AML-193 (cell line): ENCODE measurements around the gene TAOK1.

ENCODE experiments used
- DNase-seq, 2 experiments: peaks; one replicate each; lab custom pipeline; 2025; lab: John Stamatoyannopoulos, UW

Gene TAOK1

DNA sequence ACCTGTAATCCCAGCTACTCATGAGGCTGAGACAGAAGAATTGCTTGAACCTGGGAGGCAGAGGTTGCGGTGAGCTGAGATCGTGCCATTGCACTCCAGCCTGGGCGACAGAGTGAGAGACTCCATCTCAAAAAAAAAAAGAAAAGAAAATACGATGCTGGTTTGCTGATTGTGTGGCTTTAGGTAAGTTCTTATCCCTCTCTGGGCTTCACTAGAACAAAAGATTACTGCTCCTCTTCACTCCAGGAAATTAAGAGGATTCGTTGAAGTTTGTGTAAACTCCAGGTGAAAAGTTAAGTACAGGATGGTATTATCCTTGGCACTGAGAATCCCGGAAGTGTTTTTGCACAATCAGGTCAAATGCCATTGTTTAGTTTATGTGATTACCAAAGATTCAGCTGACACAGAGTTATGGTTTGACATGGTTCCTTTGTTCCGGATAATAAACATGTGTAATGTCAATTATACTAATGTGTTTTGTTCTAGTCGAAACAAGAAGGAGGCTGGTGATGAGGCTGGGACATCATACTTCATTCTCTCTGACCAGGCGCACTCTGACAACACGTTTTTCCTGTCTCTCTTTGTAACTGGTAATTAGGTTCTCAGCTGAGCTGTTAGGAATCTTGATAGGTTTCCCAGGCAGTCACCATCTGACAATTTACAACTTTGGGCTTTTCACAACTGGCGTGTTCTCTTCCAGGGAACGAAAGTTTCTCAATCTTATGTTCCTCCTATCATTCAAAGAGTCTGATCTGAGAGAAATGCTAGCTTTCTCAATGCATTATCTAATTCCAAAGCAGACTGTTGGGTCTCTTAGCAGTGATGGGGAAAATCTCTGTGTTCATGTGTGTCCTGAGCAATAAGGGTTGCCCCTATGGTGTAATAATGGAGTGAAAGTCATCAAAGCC lies 10.8 kb upstream of the TAOK1 start:
- DNase-seq = no peak

GRCh38 chr17:29383686-29384085 lies 6.5 kb upstream of the TAOK1 start:
- no peak for DNase-seq

DNA sequence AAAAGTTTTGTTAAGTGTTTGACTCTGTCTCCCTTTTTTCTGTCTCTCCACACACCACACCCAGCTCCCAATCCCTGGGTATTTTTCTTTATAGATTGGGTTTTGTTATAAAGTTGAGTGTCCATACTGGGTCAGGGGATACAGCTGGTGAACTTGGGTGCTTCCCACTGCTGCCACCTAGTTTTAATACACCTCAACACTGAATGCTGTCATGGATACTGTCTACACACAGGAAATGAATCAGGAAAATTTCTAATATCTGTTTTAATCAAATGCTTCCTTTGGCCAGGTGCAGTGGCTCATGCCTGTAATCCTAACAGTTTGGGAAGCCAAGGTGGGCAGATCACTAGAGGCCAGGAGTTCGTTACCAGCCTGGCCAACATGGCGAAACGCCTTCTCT lies 5.3 kb upstream of the TAOK1 start:
- no peak for DNase-seq

DNA sequence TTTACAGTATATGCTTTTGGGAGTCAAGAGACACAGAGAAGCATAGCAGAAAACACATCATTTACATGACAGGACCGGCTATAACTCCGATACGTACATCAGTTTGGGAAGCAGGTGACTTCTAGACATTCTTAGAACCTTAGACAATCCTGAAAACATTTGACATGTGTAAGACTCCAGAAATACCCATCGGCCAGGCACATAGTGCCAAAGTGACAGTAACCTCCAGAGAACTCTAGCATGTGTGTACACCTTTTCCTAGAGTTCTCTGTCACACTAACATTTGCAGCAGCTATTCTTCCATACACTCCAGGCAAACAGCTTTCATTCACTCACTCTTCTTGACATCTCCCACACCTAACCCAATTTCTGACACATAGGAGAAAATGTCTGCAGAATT lies 3.4 kb upstream of the TAOK1 start:
- no peak for DNase-seq

DNA sequence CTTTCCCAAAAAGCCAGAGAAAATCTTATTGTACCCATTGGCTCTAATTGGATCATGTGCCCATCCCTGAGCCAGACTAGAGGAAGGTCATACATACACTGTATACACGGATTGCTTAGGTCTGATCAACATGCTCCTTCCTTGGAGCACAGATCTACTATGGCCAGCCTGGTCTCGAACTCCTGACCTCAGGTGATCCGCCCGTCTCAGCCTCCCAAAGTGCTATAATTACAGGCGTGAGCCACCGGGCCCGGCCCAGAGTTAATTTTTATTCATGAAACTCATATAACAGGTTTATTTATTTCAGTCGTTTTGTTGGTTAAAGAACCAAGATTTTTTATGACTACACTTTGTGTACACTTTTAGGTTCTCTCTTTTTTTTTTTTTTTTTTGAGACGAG lies 1.2 kb upstream of the TAOK1 start:
- no peak for DNase-seq

DNA sequence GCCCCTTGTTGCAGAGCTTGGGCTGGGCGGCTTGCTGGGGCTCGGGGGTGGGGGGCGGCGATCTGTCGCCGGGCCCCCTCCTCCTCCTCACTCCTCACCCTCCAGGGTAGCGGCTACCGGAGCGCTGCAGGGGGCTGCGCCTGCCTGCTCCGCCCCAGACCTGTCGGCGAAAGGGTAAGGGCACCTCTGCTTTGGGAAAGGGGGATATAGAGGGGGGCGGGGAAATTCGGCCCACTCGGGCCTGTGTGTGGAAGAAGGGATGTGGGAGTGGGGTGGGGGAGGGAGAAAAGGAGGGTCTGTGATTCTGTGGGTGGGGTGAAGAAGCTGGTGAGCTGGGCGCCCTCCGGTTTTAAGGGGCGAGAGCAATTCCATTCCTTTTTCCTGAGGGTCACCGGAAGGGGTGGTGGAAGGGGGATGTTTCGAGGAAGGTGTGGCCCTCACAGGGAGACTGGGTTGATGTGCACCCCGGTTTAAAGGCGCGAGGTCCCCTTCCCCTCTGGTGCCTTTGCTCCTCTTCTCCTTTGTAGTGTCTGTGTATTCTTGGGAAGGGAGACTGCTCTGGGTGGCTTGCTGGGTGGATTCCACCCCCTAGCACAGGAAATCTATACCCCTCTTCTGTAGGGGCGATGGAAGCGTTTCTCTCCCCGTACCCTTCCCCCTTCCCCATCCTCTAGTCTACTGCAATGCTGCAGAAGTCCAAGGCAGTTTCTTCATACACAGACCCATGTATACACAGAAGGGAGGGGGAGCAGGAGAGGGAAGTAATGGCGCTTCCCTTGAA lies 878 bp downstream of the TAOK1 start:
- DNase-seq = peak; percentile 82 to 84

- peak; percentile 65 to 68 for DNase-seq
These were observed 3.3 kb downstream of the TAOK1 start for GRCh38 chr17:29393436-29393835.

DNA sequence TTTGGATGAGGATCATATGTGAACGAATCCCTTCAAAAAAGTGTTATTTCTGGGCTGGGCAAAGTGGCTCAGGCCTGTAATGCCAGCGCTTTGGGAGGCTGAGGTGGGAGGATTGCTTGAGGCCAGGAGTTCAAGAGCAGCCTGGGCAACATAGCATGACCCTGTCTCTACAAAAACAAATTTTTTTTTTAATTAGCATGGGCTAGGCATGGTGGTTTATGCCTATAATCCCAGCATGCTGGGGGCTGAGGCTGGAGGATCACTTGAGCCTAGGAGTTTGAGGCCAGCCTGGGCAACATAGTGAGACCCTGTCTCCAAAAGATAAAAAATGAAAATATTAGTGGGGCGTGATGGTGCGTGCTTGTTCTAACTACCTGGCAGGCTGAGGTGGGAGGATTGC lies 4.6 kb downstream of the TAOK1 start:
- no peak for DNase-seq

DNA sequence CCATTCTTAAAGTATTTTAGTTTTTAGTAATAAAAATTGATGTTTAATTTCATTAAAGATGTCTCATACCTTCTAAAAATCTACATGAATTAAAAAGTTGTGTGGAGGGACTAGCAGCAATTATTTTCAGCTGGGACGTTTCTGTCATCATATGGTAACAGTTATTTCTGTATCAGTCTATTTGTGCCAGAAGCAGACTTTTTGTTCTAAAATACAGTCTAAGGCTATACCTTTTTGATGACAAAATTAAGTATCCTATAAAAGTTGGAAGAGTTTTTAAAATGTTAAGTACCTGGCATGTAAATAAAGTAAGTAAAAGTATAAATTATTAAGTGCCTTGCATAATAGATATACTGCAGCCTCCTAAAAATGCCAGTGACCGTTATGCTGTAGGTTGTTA lies 5.9 kb downstream of the TAOK1 start:
- DNase-seq = no peak

DNA sequence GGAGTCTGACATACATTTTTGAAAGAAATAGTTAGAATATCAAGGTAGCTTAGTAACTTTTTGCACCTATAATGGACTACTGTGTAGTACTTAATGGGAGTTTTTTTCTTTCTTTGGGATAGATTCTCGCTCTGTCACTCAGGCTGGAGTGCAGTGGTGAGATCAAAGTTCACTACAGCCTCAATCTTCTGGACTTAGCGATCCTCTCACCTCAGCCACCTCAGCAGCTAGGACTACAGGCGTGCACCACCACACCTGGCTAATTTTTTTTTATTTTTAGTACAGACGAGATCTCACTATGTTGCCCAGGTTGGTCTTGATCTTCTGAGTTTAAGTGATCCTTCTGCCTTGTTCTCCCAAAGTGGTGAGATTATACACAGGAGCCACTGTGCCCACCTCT lies 9.5 kb downstream of the TAOK1 start:
- DNase-seq = no peak

- DNase-seq = no peak
These were observed 10.7 kb downstream of the TAOK1 start for GRCh38 chr17:29400818-29401217.

DNA sequence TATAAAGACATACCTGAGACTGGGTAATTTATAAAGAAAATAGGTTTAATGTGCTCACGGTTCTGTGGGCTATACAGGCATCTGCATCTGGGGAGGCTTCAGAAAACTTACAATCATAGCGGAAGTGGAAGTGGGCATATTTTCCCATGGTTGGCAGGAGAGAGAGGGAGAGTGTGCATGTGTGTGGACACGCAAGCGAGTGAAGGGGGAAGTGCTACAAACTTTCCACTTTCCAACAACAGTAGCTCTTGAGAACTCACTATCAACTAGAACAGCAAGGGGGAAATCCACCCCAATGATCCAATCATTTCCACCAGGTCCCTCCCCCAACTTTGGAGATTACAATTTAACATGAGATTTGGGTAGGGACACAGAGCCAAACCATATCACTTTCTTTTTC lies 11.1 kb downstream of the TAOK1 start:
- no peak for DNase-seq

GRCh38 chr17:29407856-29408255 lies 17.7 kb downstream of the TAOK1 start:
- DNase-seq = no peak

- DNase-seq = no peak
These were observed 19.8 kb downstream of the TAOK1 start for GRCh38 chr17:29409963-29410362.

GRCh38 chr17:29412780-29413565 lies 22.8 kb downstream of the TAOK1 start:
- DNase-seq = peak; percentile 23 to 54

DNA sequence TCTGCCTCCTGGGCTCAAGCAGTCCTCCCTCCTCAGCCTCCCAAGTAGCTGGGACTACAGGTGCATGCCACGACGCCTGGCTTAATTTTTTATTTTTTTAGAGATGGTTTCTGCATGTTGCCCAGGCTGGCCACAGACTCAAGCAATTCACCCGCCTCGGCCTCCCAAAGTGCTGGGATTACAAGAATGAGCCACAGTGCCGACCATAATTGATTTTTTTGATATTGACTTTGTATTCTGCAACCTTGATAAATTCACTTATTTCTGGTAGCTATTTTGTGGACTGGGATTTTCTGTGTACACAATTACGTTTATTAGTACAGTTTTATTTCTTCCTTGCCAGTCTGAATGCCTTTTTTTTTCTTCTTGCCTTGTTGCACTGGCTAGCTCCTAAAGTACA lies 30.0 kb downstream of the TAOK1 start:
- DNase-seq = no peak

DNA sequence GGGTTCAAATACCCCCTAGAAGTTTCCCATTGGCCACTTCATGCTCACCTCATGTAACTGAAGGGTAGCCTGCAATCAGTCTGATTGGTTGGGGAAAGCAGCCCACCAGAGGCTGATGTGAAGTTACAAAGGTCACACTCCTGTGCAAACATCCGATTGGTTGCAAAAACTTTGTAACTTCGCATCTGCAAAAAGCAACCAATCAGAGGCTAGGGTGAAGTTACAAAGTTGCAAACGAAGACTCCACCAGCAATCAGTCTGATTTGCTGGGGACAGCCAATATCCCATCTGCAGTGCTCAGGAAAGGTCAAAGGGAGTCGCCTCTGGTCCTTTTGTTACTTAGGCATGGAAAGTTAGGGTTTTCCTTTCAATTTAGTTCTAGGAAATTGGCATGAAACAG lies 40.1 kb downstream of the TAOK1 start:
- DNase-seq = no peak

DNA sequence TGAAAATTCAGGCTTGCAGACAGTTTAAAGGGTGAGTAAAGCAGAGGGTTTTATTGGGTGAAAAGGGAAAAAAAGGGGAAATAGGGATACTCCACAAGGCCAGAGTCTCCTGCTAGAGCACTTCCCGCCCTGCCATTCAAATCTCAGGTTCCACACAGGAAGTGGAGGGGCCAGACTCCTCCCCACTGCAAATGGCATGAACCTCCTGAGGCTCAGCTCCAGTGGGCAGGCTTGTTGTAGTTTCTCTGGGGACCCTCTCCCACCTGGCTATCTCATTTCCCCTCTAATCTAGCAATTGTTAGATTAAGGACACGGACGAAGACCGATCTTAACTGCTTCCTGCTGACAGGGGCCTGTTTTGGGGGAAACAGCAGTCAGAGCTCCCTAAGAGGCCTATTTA lies 43.4 kb downstream of the TAOK1 start:
- DNase-seq = no peak

- DNase-seq = no peak
These were observed 44.4 kb downstream of the TAOK1 start for GRCh38 chr17:29434550-29434949.

DNA sequence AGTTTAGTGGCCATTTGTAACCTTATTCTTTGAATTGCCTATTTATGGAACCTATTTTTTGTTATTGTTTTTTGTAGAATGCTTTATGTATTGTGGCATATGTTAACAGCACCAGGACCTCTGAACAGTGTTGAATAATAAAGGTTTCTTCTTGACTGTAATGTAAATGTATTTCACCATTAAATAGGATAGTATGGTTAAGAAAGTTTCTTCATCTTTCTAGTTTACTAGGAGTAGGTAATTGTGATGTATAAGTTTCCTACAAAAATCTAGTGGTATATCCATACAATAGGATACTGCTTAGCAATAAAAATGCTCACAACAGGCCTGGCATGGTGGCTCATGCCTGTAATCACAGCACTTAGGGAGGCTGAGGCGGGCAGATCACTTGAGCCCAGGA lies 52.3 kb downstream of the TAOK1 start:
- no peak for DNase-seq

DNA sequence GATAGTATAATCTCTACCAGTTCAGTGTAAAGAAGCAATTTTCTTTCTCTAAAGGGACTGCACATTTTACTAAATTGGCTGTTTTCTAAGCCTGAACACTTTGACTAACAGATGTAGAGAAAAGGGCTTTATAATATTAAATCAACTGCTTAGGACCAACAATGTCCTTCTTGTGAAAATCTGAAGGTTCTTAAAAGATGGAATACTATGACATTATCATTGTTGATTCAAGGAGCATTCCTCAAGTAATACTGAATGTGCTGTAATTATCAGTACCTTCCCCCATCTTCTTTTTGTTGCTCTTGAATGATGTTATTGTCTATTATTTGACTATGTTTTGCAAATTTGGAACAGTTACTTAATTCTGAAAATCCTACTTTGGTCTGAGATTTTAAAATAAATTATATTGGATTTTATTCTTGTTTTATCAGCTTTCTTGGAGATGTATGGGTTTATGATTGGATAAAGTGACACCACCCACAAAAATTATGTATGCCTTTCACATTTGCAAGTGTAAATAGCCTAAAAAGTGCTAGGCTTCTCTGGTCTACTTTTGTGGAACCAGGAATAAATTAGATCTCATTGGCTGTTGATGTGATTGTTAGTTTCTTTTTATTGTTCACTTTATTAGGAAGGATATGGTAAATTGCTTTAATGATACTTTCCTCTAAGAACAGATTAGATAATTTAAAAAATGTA lies 53.0 kb downstream of the TAOK1 start:
- no peak for DNase-seq

- no peak for DNase-seq
These were observed 54.4 kb downstream of the TAOK1 start for GRCh38 chr17:29444589-29444988.
